ENCODE measurements around the gene ANKFN1. TPM values are rescaled to one million over a fixed set of nuclear protein-coding genes. Genes with fewer than 3 reads are reported as not detected.
"Not testable (repeated sequence)": the region's sequence is repeated elsewhere in the genome, so short reads cannot be mapped to it uniquely, and the experiment has no call there.

ANKFN1 gene
- total RNA-seq, 1 donor from 2014 or later: 1.3 TPM

DNA sequence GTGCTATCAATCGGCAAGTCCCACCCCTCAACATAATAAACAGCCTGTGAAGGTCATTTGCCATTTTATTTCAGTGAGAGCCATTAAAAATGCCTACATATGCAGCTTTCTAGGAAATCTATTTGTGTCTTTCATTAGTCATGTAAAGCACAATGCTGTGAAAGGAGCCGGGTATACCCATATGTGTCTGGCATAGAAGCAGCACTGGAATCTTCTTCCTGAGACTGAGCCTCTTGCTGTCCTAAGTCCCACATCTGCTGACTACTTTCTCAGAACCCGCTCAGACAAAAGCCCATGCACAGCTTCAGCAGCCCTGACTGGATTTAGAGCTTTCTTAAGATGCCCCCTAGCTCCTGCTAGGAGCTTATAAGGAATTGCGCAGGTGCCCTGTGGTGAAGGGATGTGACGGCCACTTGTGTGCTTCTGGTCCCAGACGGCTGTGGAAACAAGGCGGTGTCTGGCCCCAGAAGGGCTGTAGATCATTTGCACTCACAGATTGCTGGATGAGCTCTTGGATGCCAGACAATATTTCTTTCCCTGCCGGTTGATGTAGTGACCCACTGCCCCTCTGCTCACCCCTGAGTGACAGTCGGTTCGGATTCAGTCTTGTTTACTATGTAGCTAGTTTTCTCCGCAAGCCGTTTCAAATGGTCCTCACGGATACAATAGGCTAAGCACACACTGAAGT lies 172.2 kb downstream of the ANKFN1 start:
- no peak for DNase-seq (ENCODE audit: low spot score)

DNA sequence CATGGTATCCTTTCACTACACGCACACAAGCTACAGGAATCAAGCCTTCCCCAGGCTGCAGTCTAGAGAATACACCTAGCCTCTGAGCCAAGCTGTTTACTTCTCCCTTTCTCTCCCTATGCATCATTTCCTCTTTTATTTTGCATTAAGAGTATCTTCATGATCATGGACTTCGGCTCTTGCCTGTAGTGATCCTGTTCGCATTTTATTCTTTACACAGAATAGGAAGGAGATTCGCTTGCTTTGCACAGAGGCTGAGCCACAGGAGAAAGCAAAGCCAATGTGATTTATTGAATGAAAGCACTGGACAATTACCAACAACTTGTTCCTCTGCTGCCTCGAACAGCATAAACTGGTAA lies 172.7 kb downstream of the ANKFN1 start:
- no peak for DNase-seq (ENCODE audit: low spot score)

DNA sequence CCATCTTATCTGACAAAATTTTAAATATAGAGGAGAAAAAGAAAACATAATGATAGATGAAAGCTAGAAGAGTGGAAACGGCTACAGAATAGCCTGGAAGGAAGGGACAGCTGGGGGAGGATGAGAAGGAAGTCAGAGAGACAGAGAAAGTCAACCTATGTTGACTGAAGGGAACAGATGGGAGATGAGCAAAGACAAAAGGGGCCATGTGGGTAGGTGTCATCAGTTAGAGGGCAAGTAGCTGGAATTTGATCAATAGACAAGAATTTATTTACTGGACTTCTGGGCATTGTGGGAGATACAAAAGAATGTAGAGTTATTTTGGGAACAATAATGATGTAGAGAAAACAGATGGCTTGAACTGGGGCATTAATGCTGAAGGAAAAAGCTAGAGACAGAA lies 194.4 kb downstream of the ANKFN1 start:
- DNase-seq (ENCODE audit: low spot score): no peak

DNA sequence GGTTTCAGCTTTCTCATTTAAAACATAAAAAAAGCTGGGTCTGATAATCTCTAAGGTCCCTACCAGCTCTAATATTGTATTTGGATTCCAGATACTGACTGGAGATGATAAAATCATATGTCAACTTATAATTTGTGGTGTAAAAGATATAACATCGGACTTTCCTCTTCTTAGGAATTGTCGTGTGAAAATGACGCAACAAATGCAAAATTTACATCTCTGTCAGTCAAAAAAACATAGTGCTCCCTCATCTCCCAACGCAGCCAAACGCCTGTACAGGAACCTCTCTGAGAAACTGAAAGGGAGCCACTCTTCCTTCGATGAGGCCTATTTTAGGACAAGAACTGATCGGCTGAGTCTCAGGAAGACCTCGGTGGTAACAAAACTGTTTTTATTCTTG lies 197.3 kb downstream of the ANKFN1 start:
- no peak for DNase-seq (ENCODE audit: low spot score)

DNA sequence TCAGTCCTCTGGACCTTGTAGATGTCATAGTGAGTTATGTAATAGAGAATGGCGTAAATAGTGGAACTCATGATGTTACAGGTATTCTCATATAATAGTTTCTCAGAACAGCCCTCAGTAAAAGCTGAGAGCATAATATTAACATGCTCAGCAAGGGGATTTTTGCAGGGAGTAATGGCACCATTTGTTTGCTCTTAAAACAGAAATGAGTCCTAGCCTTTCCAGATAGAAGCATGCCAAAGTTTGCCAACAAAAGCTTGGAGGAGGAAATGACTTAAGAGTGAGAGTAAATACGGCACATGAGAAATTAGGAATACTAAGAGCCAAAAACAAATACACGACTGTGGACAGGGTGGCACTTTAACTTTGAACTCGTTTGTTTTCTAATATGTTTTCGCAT lies 198.4 kb downstream of the ANKFN1 start:
- DNase-seq (ENCODE audit: low spot score): no peak

DNA sequence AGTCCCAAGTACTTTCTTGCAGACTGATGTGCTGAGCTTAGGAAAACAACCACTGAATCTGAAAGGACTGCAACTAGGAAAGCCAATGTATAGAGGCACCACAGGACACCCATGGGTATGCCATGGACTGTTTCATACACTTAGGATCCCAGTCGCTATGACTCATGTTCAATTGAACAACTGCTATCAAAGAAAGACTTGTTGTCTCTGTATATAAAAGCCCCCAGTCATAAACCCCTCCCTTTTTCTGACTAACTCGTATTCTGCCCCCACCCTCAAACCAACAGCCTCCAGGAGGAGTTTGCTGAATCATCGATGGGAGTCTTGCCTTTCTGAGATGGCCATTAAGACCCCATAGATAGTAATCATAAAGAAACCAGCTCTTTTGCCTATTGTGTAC lies 205.4 kb downstream of the ANKFN1 start:
- DNase-seq (ENCODE audit: low spot score): no peak

DNA sequence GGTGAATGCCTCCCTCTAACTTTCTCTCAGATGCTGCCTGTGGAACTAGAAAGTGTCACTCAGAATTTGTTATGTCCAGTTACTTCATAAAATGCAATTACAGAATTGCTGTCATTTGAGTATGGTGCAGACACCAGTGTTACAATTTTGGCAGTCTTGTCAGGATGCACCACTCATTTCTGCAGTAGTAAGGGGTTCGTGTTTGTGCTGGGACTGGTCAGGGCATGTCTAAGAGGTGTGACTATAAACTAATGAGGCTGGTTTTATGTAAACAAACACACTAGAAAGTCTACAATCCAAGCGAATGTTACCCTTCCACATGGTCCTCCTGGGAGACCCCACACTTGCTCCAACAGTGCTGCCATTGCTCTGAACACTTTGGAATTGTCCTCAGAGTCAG lies 206.2 kb downstream of the ANKFN1 start:
- DNase-seq (ENCODE audit: low spot score): no peak

DNA sequence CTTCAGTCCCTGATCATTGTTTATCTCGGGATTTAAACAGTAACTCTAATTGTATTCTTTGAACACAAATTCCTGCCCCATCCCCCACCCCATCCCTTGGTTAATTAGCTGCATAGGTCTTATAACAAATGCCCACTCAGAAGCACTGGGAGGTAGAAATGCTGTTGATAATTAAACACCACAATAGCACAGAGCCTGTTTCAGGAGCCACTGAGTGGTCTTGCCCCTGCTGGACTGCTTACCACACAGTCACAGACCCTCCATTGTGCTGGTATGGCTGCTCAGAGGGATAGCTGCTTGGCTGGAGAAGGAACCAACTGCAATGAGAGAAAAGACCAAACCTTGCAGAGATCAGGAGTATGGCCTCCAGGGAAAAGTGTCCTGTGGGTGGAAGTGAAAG lies 214.1 kb downstream of the ANKFN1 start:
- DNase-seq (ENCODE audit: low spot score): no peak

DNA sequence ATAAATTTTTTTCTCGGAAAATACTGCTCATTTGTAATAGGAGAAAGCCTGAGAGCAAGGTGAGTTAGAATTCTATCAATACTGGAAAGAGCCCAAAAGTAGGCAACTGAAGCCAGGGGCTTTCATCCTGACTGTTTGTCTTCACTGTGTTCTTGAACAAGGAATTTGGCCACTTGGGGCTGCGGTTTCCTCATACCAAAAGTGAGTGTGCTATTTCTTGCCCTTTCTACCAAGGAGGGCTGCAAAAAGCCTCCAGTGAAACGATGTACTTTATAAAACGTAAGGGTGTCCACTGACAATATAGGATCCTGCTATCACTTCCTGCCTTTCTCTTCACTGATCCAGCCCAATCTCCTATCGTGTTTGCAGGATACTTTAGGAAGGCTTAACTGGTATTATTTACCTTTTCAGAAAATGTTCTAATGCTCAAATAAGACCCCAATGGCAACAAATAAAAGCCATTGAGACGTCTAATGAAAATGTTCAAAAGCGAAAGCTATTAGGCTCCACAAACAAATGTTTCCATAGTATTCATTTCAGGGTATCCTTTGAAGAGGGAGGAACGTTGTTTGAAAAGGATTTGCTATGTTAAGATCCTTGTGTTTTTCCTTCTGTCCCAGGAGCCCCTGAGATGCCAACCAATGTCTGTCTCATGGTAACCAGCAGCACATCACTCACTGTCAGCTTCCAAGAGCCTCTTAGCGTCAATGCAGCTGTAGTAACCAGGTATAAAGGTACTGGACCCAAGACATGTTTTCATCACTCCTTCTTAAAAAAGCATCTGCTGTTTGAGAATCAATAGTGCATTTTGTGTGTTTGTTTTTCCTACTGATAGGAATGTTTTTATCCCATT lies 220.9 kb downstream of the ANKFN1 start:
- no peak for DNase-seq (ENCODE audit: low spot score)

DNA sequence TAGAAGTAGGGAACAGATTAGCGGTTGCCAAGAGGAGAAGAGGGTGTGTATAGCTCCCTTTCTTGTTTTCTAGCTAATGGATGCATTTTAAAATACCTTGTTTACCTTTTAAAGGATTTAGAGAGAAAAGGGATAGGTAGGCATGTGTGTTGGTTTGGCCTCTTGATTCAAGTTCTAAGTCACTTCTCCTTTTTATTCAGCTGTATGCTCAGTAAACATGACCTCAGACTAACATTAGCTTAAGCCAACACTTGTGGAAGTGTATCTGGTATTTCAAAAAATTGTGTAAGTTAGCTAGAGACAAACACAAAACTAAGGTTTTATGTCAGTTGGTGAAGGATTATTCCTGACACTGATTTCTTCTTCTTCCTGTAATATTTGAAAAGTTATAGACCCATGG lies 236.1 kb downstream of the ANKFN1 start:
- DNase-seq (ENCODE audit: low spot score): no peak

DNA sequence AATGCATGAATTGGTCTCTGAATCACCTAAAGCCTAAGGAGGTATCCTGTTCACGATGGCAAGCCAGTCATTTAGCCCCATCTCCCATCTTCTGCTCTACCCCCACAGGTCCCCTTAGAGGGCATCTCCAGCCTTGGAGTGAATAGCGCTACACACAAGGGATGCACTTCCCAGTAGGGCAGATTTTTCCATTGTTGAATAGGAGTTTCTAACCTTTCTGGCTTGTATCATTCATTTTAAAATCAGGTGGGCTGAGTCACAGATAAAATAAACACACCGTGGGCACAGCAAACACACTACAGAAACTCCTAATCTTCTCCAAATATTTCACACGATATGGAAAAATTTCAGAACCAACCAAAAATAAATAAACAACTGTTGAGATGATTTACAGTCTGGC lies 239.0 kb downstream of the ANKFN1 start:
- DNase-seq (ENCODE audit: low spot score): no peak

DNA sequence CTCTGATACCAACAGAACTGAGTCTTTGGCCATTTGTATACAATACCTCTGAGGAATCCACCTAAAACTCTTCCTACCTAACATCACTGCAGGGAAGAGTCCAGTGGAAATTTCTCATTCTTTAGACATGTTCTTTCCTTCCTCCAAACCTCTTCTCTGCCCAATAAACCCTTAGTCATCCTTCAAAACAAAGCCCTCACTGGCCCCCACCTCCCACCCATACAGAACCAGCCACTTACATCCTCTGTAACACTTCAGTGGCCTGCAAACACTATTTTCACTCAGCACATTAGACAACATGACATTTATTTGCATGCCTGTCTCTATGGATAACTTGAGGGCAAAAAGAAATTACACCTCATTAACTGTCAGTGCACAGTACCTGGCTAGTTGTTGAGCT lies 239.9 kb downstream of the ANKFN1 start:
- no peak for DNase-seq (ENCODE audit: low spot score)

DNA sequence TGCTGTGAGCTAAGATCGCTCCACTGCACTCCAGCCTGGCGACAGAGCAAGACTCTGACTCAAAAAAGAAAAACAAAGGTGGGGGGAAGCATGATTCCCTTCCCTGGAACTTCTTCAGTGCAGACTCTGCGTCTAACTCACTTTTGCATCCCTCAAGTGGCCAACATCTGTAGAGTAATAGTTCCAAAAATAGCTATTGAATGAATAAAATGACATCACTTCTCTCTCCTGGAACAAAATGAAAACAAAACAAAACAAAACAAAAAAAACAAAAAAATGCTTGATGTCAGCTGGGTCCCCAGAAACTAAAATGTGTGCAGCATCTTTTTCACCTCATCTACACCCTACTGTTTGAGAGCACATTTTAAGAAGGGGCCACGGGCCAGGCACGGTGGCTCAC lies 242.5 kb downstream of the ANKFN1 start:
- DNase-seq (ENCODE audit: low spot score): no peak

DNA sequence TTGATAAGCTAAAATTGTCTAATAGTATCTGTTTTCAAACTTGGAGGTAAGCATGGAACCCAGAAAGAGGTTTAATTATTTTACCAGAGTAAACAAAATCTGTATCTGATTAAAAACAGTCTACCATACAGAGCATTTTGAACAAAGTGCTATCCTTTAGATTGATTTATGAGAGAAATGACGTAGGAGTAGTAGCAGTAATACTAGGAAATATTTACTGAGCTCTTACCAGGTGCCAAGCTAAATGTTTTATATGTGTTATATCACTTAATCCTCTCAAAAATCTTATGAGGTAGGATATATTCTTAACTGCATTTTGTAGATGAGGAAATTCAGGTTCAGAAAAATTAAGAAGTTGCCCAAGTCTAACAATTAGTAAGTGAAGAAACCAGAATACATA lies 253.8 kb downstream of the ANKFN1 start:
- no peak for DNase-seq (ENCODE audit: low spot score)

DNA sequence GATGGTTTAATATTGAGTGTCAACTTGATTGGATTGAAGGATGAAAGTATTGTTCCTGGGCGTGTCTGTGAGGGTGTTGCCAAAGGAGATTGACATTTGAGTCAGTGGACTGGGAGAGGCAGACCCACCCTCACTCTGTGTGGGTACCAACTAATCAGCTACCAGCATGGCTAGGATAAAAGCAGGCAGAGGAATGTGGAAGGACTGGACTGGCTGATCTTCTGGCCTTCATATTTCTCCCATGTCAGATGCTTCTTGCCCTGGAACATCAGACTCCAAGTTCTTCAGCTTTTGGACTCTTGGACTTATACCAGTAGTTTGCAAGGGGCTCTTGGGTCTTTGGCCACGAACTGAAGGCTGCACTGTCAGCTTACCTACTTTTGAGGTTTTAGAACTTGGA lies 259.1 kb downstream of the ANKFN1 start:
- DNase-seq (ENCODE audit: low spot score): not testable (repeated sequence)

DNA sequence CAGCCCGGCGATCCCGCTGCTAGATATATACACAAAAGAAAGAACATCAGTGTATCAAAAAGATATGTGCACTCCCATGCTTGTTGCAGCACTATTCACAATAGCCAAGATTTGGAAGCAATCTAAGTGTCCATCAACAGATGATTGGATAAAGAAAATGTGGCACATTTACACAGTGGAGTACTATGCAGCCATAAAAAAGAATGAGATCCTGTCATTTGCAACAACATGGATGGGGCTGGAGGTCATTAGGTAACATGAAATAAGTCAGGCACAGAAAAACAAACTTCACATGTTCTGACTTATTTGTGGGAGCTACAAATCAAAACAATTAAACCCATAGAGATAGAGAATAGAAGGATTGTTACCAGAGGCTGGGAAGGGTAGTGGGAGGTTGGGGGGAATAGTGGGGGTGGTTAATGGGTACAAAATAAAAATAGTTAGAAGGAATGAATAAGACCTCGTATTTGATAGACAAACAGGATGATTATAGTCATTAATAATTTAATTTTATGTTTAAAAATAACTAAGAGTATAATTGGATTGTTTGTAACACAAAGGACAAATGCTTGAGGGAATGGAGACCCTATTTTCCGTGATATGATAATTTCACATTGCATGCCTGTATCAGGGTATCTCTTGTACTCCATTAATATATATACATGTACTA lies 263.5 kb downstream of the ANKFN1 start:
- DNase-seq (ENCODE audit: low spot score): no peak

DNA sequence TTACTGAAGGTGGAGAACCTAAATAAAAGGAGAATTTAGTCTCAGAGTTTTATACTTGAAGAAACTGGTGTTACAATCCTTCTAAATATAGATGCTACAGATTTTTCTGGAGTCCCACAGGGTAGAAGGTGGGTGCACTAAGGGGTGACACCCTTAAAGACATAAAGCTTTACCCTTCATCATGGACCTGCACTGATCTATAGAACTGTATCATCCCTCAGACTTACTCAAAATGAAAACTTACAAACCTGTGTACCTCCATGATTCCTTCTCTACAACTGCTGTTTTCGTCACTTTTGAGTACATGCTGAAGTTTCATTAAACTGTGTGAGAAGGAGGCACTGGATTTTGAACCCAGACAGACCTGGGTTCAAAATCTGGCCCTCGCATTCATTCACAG lies 270.7 kb downstream of the ANKFN1 start:
- DNase-seq (ENCODE audit: low spot score): no peak

DNA sequence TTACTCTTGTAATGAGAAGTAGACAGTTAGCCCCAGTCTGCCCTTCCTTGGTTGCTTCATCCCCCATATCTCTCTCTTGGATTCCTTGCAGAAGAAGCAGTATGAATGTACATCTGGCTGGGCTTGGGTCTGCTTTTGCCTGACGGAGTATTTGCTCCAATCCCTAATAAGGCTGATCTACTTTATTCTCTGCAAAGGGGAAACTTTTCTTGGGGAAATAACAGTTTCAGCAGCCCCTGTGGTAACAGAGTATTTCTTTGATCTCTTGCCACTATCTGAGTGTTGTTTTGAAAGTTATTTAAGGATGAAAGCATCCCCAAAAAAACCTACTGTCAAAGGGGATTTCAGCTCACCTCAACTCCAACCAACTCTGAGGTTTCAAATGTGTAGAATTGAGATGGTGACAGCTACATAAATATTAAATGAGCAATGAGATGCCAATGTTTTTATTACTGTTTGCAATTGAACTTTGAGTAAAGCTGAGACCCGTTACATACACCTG lies 271.3 kb downstream of the ANKFN1 start:
- DNase-seq (ENCODE audit: low spot score): no peak

DNA sequence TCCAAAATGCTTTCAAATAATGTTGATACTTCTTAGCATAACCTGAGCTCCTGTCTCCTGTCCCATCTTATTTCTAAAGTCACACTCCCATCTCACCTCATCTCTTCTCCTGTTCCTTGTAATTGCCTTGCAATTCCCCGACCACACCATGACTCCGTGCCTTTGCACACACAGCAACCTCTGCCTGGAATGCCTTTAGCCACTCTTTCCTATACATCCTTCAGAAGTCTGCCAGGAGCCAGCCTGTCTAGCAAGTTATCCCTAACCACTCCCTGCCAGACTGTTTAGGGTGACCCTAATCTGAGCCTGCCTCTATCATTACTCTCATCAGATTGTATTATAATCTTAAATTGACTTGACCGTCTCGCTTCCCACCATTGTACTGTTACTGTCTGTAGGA lies 272.2 kb downstream of the ANKFN1 start:
- DNase-seq (ENCODE audit: low spot score): no peak

DNA sequence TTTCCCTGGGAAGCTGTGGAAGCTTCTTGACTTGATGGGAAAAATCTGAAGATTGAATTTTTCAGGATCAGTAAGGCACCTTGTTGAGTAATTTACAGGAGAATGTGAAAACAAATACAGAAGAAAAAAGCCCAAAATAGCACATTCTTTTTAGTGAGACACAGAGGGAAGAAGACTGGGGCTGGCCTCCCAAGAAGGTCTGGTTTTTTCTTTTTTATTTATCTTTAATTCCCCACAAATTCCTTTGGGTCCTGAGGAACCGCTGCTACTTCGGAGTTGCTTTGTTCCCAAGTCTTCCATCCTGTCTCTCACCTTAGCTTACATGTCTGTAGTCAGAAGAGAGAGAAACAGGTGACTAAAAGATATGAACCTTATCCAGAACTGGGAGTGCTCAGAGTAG lies 273.6 kb downstream of the ANKFN1 start:
- DNase-seq (ENCODE audit: low spot score): no peak

DNA sequence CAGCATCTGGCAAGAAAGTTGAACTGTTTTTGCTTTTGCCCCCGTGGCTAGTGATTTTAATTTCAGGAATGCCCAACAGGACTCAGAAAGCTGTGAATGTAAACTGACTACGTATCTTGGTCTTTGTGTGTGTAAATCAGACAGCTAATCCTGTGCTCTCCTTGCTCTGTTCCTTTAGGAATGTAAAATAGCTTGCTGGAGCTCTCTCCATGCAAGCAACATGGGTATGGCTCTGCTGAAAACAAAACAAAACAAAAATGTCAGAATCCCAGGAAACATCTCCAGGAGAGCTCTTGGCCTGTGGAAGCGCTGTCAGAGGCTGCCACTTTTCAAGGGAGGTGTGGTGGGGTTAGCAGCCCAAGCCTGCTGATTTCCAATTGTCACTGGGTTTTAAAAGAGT lies 278.5 kb downstream of the ANKFN1 start:
- DNase-seq (ENCODE audit: low spot score): no peak

DNA sequence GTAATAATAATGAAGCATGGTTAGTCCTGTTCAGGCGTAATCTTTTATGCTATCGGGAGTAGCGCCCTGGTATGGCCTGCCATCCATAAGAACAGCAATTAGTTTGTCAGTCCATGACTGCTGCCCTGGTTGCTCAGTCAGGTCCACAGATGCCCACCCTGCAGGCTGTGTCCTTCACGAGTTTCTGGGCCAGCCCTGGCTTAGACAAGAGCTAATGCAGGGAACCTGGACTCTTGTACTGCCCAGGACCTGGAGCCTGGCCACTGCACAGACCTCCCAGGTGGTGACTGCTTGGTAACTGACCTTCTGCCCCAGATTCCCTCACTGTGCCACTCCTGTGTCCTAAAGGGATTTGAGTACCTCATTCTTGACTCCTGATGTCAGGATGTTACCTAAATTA lies 279.2 kb downstream of the ANKFN1 start:
- DNase-seq (ENCODE audit: low spot score): no peak
